Kidney (tissue), 14 donors: Measurements from ENCODE around the gene RIMS4. TPM values are rescaled to one million over a fixed set of nuclear protein-coding genes. Genes with fewer than 3 reads are reported as not detected.

Source experiments
- DNase-seq, 5 donors: peaks; one replicate each; pipeline ENCODE4 v3.0.0-alpha.2; 2013 to 2020
- FAIRE-seq: peaks from 2 replicates; lab custom pipeline; 2012; peaks lifted over from hg19 to GRCh38; lab: Jason Lieb, UNC
- H3K27ac ChIP-seq, 2 donors: one replicate each; pipeline ENCODE4 v1.7.0; 2013; ENCODE audit warnings: low read depth in 2 of 2, low read length in 2 of 2, inconsistent platforms in 1 of 2
- H3K27me3 ChIP-seq: one replicate; pipeline ENCODE4 v1.7.1; 2013; ENCODE audit warnings: low read length, inconsistent platforms; ENCODE audit not compliant: control insufficient read depth, insufficient read depth
- H3K36me3 ChIP-seq, 3 donors: one replicate each; pipeline versions ENCODE4 v1.7.0 to v1.7.1; 2013; ENCODE audit warnings: low read length in 3 of 3, control low read depth in 1 of 3, inconsistent platforms in 1 of 3; ENCODE audit not compliant: insufficient read depth in 3 of 3, control insufficient read depth in 2 of 3
- H3K4me1 ChIP-seq, 3 donors: one replicate each; pipeline versions ENCODE4 v1.7.0 to v1.7.1; 2013; ENCODE audit warnings: low read length in 3 of 3, inconsistent platforms in 1 of 3, low read depth in 1 of 3; ENCODE audit not compliant: control insufficient read depth in 2 of 3, insufficient read depth in 2 of 3
- H3K4me3 ChIP-seq, 3 donors: one replicate each; pipeline versions ENCODE4 v1.7.0 to v1.8.1; 2013; ENCODE audit warnings: low read length in 3 of 3, control low read depth in 1 of 3, inconsistent platforms in 1 of 3
- H3K9ac ChIP-seq, 3 donors: one replicate each; pipeline versions ENCODE4 v1.7.0 to v1.7.1; 2013; ENCODE audit warnings: low read length in 3 of 3, control low read depth in 1 of 3, inconsistent platforms in 1 of 3
- H3K9me3 ChIP-seq, 3 donors: one replicate each; pipeline versions ENCODE4 v1.7.0 to v1.7.1; 2013; ENCODE audit warnings: low read length in 3 of 3, control low read depth in 1 of 3, inconsistent platforms in 1 of 3; ENCODE audit not compliant: control insufficient read depth in 2 of 3, insufficient read depth in 1 of 3
- intact Hi-C: fragments of 100-400 bp; cut with DNase I; formaldehyde crosslinking; loops from one replicate; pipeline ENCODE4 v1.11.1; 2022
- polyA plus RNA-seq: library from polyadenylated mRNA; stranded (reverse); fragments of 350-450 nt; fragmentation: Illumina TruSeq; extraction: RNeasy Lipid Tissue Mini Kit (QIAGEN cat#74804); gene quantifications from one replicate; pipeline ENCODE4 v1.2.3, GENCODE V29; 2014; ENCODE audit warnings: low read depth, low replicate concordance; ENCODE audit not compliant: insufficient read depth
- total RNA-seq: library from RNA; stranded (reverse); fragmentation: NEBNext Ultra II Directional; extraction: Animal tissue kit (Norgen Biotek cat#: 25700); gene quantifications from one replicate; pipeline ENCODE4 v1.2.1, GENCODE V29; 2021
- TF ChIP-seq, protein P1 (sequence below): IDR thresholded peaks from 3 replicates; pipeline ENCODE4 v1.5.1; 2012; ENCODE audit warnings: mild to moderate bottlenecking, moderate library complexity, borderline replicate concordance; ENCODE audit not compliant: insufficient read depth; ENCODE audit errors: extremely low read depth
- donor health status: control.
- donor health status: control.
- donor health status: control.
- donor health status: control.
- donor health status: control.
- donor health status: DM: yes; HTN: yes; CAD: no.
- donor health status: Normal renal cell carcinoma (clear cell type).

The RIMS4 gene
- total and polyA plus RNA-seq, 2 donors from 2014 or later: 0.13 TPM; not detected in 1

DNA sequence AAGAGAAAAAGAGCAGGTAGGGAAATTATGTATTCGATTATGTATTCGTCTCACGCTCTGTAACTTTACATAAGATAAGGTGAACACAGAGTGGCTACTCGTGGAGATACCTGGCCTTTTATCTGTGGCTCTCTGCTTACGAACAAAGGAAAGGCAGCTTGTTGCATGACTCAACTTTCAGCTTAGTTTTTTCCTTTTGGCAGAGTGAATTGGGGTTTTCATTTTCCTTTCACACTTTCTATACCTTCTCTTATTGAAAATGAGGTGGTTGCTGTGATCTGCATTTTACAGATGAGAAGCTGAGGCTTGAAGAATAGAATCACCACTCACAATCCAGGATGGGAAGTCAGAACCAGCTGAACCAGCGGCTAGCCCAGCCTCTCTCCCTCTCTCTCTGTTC lies 78.0 kb downstream of the RIMS4 start:
- Histone ChIP-seq H3K9ac (no peak overlapping the region), H3K4me3 (no peak overlapping the region), H3K27ac (no peak overlapping the region), H3K9me3 (peaks cover 0 to 7% (median 0%) of the 10 kb centered on the region in 3 donors), H3K36me3 (no peaks in the 10 kb centered on the region), H3K4me1 (peaks cover 0 to 3% (median 0%) of the 10 kb centered on the region in 3 donors), H3K27me3 (no peaks in the 10 kb centered on the region)
- intact Hi-C loops: loop anchor here (5.0 kb wide), 1 partner anchor 45 kb away; no protein-coding TSS in a partner anchor
- no peak for DNase-seq
- FAIRE-seq: no peak
- TF ChIP-seq, protein P1, sequence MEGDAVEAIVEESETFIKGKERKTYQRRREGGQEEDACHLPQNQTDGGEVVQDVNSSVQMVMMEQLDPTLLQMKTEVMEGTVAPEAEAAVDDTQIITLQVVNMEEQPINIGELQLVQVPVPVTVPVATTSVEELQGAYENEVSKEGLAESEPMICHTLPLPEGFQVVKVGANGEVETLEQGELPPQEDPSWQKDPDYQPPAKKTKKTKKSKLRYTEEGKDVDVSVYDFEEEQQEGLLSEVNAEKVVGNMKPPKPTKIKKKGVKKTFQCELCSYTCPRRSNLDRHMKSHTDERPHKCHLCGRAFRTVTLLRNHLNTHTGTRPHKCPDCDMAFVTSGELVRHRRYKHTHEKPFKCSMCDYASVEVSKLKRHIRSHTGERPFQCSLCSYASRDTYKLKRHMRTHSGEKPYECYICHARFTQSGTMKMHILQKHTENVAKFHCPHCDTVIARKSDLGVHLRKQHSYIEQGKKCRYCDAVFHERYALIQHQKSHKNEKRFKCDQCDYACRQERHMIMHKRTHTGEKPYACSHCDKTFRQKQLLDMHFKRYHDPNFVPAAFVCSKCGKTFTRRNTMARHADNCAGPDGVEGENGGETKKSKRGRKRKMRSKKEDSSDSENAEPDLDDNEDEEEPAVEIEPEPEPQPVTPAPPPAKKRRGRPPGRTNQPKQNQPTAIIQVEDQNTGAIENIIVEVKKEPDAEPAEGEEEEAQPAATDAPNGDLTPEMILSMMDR: no peak

DNA sequence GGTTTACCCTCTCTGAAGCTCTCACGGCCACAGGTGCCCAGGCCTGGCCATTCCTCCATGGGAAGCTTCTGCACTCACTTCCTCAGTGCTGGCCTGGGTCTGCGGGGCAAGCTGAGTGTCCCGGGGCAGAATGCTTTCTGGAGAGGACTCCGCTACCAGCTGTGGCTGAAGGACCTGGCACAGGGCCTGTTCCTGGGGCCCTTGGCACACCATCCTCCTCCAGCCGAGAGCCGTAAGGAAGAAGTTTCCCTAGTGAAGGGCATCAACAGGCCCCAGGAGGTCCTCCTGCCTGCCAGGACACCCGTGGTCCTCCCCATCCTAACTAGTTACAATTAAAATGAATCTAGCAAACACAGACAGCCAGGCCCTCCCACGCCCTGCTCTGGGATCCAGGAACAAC lies 78.7 kb downstream of the RIMS4 start:
- peaks cover 0 to under 1% (median 0%) of the 10 kb centered on the region in 3 donors for H3K9me3 ChIP-seq
- no peak overlapping the region for H3K9ac ChIP-seq
- no peak overlapping the region for H3K4me3 ChIP-seq
- no peaks in the 10 kb centered on the region for H3K27me3 ChIP-seq
- no peak overlapping the region for H3K27ac ChIP-seq
- no peaks in the 10 kb centered on the region for H3K36me3 ChIP-seq
- peaks cover 0 to 3% (median 0%) of the 10 kb centered on the region in 3 donors for H3K4me1 ChIP-seq
- FAIRE-seq (no peak), DNase-seq (peak in 1 of 5 donors; percentile 44)
- TF ChIP-seq, protein P1: no peak
- intact Hi-C loops: loop anchor here (5.0 kb wide), 1 partner anchor 44 kb away; no protein-coding TSS in a partner anchor

DNA sequence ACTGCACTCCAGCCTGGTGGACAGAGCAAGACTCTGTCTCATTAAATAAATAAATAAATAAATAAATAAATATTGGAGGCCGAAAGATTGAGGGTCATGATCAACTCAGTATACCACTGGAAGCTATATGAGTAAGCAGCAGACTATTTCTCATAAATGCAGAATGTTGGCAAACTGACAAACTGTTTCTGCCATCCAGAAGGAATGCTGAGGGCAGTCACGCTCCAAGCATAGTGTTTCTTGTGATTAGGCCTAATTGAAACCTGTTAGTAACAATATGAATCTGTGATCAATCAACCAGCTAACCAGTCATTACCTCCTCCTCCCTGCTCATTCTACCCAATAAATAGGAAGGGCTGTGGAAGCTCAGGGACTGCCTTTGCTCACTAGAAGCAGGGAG lies 79.9 kb downstream of the RIMS4 start:
- DNase-seq: no peak
- Histone ChIP-seq H3K27me3 (no peaks in the 10 kb centered on the region), H3K4me3 (no peak overlapping the region), H3K9ac (no peak overlapping the region), H3K9me3 (no peaks in the 10 kb centered on the region), H3K36me3 (no peaks in the 10 kb centered on the region), H3K4me1 (peaks cover 0 to 3% (median 0%) of the 10 kb centered on the region in 3 donors), H3K27ac (no peak overlapping the region)
- intact Hi-C loops: loop anchor here (5.0 kb wide), 1 partner anchor 43 kb away; no protein-coding TSS in a partner anchor
- TF ChIP-seq, protein P1: no peak
- FAIRE-seq: no peak
